ENCODE results near the gene TTC33.

GRCh38 chr5:40648150-40648549 lies 107.6 kb downstream of the TTC33 start:
- TF ChIP-seq YY1 (IDR thresholded peaks at IDR 0.05; ENCODE audit: insufficient read depth, insufficient read length) (no peak), SUZ12 (IDR thresholded peaks at IDR 0.05; ENCODE audit: extremely low read depth, insufficient read depth, insufficient read length) (no peak)

Data from NT2/D1 (cell line).